Osteoblast (primary cell): ENCODE measurements around the gene DOK3. TPM values are rescaled to one million over a fixed set of nuclear protein-coding genes. Genes with fewer than 3 reads are reported as not detected.

Source experiments
- DNase-seq: peaks from one replicate; pipeline ENCODE4 v3.0.0; 2011; ENCODE audit warnings: low spot score, mixed read lengths; ENCODE audit not compliant: insufficient read length; ENCODE audit errors: missing footprints
- H2AFZ ChIP-seq: 2 replicates; pipeline ENCODE4 v1.6.0; 2011; ENCODE audit warnings: mild to moderate bottlenecking, low read length
- H3K27ac ChIP-seq: 2 replicates; pipeline ENCODE4 v1.5.1; 2011; ENCODE audit warnings: mild to moderate bottlenecking, low read depth, low read length, moderate library complexity
- H3K27me3 ChIP-seq: 2 replicates; pipeline ENCODE4 v1.6.0; 2012; ENCODE audit warnings: mild to moderate bottlenecking, control low read depth, inconsistent platforms, low read length, moderate library complexity; ENCODE audit not compliant: insufficient read depth
- H3K36me3 ChIP-seq: 2 replicates; pipeline ENCODE4 v1.5.1; 2011; ENCODE audit warnings: mild to moderate bottlenecking, low read length, control low read depth, moderate library complexity; ENCODE audit not compliant: insufficient read depth
- H3K4me1 ChIP-seq: 2 replicates; pipeline ENCODE4 v1.5.1; 2011; ENCODE audit warnings: mild to moderate bottlenecking, low read length, control low read depth, moderate library complexity; ENCODE audit not compliant: insufficient read depth
- H3K4me2 ChIP-seq: 2 replicates; pipeline ENCODE4 v1.6.0; 2011; ENCODE audit warnings: mild to moderate bottlenecking, low read length; ENCODE audit not compliant: insufficient read depth
- H3K4me3 ChIP-seq: fragments of 200-600 bp; sonication (generic); 3 replicates; pipeline ENCODE4 v1.5.1; 2012; ENCODE audit warnings: mild to moderate bottlenecking, low read length, inconsistent platforms; ENCODE audit not compliant: insufficient read depth
- H3K79me2 ChIP-seq: 2 replicates; pipeline ENCODE4 v1.6.0; 2012; ENCODE audit warnings: mild to moderate bottlenecking, low read length, control low read depth, inconsistent platforms; ENCODE audit not compliant: insufficient read depth
- H3K9me3 ChIP-seq: 2 replicates; pipeline ENCODE4 v1.5.1; 2011; ENCODE audit warnings: low read depth, low read length, control low read depth
- H4K20me1 ChIP-seq: 2 replicates; pipeline ENCODE4 v1.6.0; 2012; ENCODE audit warnings: mild to moderate bottlenecking, low read length, control low read depth; ENCODE audit not compliant: insufficient read depth
- total RNA-seq: library from RNA; depleted of rRNA; stranded (reverse); fragments of >200 nt; gene quantifications from 2 replicates; pipeline ENCODE4 v1.2.3, GENCODE V29; 2012
- TF ChIP-seq, protein P1 (sequence below): IDR thresholded peaks from 2 replicates; pipeline ENCODE4 v1.5.1; 2011; ENCODE audit warnings: mild to moderate bottlenecking, low read depth, low read length, moderate library complexity; ENCODE audit errors: extremely low read depth

Gene DOK3
- total RNA-seq, 1 donor, result 1.1 TPM

- Histone ChIP-seq H3K36me3 (peaks cover 47% of the 10 kb centered on the region), H3K27me3 (no peaks in the 10 kb centered on the region), H3K4me1 (peaks cover 37% of the 10 kb centered on the region), H3K9me3 (no peaks in the 10 kb centered on the region), H4K20me1 (peaks cover 56% of the 10 kb centered on the region), H3K4me3 (no peak overlapping the region), H3K79me2 (peaks cover 48% of the 10 kb centered on the region), H2AFZ (no peak overlapping the region), H3K27ac (no peak overlapping the region), H3K4me2 (no peak overlapping the region)
- TF ChIP-seq, protein P1, sequence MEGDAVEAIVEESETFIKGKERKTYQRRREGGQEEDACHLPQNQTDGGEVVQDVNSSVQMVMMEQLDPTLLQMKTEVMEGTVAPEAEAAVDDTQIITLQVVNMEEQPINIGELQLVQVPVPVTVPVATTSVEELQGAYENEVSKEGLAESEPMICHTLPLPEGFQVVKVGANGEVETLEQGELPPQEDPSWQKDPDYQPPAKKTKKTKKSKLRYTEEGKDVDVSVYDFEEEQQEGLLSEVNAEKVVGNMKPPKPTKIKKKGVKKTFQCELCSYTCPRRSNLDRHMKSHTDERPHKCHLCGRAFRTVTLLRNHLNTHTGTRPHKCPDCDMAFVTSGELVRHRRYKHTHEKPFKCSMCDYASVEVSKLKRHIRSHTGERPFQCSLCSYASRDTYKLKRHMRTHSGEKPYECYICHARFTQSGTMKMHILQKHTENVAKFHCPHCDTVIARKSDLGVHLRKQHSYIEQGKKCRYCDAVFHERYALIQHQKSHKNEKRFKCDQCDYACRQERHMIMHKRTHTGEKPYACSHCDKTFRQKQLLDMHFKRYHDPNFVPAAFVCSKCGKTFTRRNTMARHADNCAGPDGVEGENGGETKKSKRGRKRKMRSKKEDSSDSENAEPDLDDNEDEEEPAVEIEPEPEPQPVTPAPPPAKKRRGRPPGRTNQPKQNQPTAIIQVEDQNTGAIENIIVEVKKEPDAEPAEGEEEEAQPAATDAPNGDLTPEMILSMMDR, result no peak
- no peak for DNase-seq
These were observed 42.2 kb downstream of the DOK3 start for GRCh38 chr5:177467436-177467835.

DNA sequence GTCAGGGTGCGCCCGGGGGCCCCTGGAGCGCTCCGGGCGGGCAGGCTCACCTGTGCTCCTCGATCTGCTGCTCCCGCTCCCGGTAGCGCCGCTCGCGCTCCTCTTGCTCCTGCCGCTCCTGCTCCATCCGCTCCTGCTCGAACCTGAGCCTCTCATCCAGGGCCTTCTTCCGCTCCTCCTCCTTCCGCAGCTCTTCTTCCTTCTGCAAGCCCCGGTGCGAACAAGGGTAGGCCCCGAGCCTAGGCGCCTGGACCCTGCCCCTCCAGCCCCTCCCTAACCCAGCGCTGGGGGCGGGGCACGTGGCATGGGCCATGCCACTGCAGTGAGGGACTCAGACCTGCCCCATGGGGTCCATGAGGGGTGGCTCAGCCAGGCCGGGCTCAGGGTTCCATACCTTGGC, 42.8 kb downstream of the DOK3 start:
- TF ChIP-seq, protein P1, result no peak
- Histone ChIP-seq H3K4me2 (no peak overlapping the region), H3K27me3 (no peaks in the 10 kb centered on the region), H3K4me3 (no peak overlapping the region), H4K20me1 (peaks cover 51% of the 10 kb centered on the region), H3K27ac (no peak overlapping the region), H3K9me3 (no peaks in the 10 kb centered on the region), H2AFZ (no peak overlapping the region), H3K79me2 (peaks cover 42% of the 10 kb centered on the region), H3K4me1 (peaks cover 31% of the 10 kb centered on the region), H3K36me3 (peaks cover 52% of the 10 kb centered on the region)
- no peak for DNase-seq

DNA sequence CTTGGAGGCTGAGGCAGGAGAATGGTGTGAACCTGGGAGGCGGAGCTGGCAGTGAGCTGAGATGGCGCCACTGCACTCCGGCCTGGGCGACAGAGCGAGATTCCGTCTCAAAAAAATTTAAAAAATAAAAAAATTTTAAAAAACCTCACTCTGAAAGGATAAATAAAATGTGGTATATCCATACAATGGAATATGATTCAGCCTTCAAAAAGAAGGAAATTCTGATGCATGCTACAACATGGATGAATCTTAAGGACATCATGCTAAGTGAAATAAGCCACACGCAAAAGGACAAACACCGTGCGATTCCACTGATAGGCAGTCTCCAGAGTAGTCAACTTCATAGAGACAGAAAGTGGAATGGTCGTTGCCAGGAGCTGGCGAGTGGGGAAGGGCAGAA, 44.6 kb downstream of the DOK3 start:
- Histone ChIP-seq H3K27ac (no peak overlapping the region), H3K79me2 (peaks cover 24% of the 10 kb centered on the region), H3K9me3 (no peaks in the 10 kb centered on the region), H3K4me1 (peaks cover 13% of the 10 kb centered on the region), H3K4me3 (no peak overlapping the region), H2AFZ (no peak overlapping the region), H3K36me3 (peaks cover 61% of the 10 kb centered on the region), H3K27me3 (no peaks in the 10 kb centered on the region), H4K20me1 (peaks cover 44% of the 10 kb centered on the region), H3K4me2 (no peak overlapping the region)
- TF ChIP-seq, protein P1, result no peak
- no peak for DNase-seq

DNA sequence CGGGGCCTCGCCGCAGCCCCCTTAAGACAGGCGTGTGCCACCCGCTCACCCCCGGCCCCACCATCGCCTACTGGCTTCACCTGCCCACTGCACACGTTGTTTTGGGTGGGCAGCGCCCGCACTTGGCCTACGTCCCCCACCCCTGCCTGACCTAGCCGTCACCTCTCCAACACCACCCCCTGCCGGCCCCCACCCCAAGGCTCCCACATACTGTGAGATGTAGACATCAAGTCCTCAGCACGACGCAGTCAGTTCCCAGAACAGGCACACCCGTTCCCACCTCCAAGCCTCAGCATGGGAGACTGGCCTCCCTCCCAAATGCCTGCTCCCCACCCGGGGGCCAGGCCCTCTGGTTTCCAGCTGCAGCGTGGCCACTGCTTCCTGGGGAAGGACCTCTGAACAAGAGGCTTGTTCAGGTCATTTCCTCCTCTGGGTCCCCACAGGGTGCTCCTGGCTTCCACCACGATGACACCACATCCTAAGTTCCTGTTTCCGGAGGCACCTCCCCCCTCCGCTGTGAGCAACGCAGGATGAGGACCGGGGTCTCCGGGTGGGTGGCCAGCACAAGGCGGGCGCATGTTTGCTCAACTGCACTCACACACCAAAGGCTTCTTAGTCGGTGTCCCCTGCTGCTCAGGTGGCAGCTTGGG, 47.5 kb downstream of the DOK3 start:
- H3K4me1 ChIP-seq, result no peaks in the 10 kb centered on the region
- H3K27me3 ChIP-seq, result no peaks in the 10 kb centered on the region
- H4K20me1 ChIP-seq, result peaks cover 43% of the 10 kb centered on the region
- H2AFZ ChIP-seq, result no peak overlapping the region
- TF ChIP-seq, protein P1, result no peak
- no peaks in the 10 kb centered on the region for H3K9me3 ChIP-seq
- DNase-seq, result no peak
- no peak overlapping the region for H3K4me3 ChIP-seq
- no peak overlapping the region for H3K4me2 ChIP-seq
- H3K79me2 ChIP-seq, result peaks cover 3% of the 10 kb centered on the region
- no peak overlapping the region for H3K27ac ChIP-seq
- peaks cover 75% of the 10 kb centered on the region for H3K36me3 ChIP-seq
